ENCODE data around the gene NMNAT2. TPM values are rescaled to one million over a fixed set of nuclear protein-coding genes. Genes with fewer than 3 reads are reported as not detected.
"Not testable (repeated sequence)": the region's sequence is repeated elsewhere in the genome, so short reads cannot be mapped to it uniquely, and the experiment has no call there.

The NMNAT2 gene
- total RNA-seq, 4 donors from 2014 or later = 0.10 to 0.29 (median 0.26) TPM; not detected in 1

DNA sequence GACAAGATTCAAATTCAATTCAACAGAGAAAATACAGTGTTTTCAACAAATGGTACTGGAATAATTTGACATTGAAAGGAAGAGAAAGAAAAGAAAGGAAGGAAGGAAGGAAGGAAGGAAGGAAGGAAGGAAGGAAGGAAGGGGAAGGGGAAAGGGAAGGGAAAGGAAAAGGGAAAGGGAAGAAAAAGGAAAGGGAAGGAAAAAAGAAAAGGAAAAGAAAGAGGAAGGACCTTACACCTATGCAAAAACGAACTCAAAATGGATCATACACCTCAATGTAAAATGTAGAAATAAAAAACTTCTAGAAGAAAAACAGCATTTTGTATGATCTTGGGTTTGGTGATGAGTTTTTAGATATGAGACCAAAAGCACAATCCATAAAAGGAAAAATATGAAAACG, 19.9 kb upstream of the NMNAT2 start:
- Histone ChIP-seq H3K27me3 (no peaks in the 10 kb centered on the region), H3K9me3 (no peaks in the 10 kb centered on the region), H3K4me1 (no peaks in the 10 kb centered on the region), H3K36me3 (no peaks in the 10 kb centered on the region), H3K4me3 (no peak overlapping the region), H3K27ac (no peak overlapping the region)
- intact Hi-C loops (cut with DNase I; ENCODE audit: low total_unique reads) = no loop called here
- ATAC-seq = no peak
- DNase-seq = no peak
- in situ Hi-C loops (cut with MboI; ENCODE audit: low sequenced_read_pairs in 4 of 4) = no loop called here
- no peak for TF ChIP-seq POLR2A (IDR thresholded peaks at IDR 0.05)
- TF ChIP-seq, protein P1, sequence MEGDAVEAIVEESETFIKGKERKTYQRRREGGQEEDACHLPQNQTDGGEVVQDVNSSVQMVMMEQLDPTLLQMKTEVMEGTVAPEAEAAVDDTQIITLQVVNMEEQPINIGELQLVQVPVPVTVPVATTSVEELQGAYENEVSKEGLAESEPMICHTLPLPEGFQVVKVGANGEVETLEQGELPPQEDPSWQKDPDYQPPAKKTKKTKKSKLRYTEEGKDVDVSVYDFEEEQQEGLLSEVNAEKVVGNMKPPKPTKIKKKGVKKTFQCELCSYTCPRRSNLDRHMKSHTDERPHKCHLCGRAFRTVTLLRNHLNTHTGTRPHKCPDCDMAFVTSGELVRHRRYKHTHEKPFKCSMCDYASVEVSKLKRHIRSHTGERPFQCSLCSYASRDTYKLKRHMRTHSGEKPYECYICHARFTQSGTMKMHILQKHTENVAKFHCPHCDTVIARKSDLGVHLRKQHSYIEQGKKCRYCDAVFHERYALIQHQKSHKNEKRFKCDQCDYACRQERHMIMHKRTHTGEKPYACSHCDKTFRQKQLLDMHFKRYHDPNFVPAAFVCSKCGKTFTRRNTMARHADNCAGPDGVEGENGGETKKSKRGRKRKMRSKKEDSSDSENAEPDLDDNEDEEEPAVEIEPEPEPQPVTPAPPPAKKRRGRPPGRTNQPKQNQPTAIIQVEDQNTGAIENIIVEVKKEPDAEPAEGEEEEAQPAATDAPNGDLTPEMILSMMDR (IDR thresholded peaks at IDR 0.05 in 4 of 5, conservative IDR thresholded peaks at IDR 0.05 in 1 of 5) = no peak

DNA sequence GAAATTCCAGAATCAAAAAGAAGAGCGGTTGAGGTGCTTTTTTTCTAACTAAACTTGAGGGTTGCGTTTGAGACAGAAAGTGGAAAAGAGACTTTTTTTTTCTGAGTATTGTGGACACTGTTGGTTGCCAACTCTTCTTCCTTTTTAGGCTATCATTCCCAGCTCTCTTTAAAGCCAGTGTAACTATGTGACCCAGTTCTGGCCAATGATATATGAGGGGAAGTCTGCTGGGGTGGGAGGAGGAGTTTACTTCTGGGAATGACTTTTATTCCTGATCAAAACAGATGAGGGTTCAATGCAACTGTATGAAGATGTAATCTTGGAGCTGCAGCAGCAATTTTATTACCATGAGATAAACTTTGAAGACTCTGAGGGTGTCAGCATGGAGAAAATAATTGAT, 17.3 kb upstream of the NMNAT2 start:
- Histone ChIP-seq H3K4me3 (no peak overlapping the region), H3K4me1 (no peaks in the 10 kb centered on the region), H3K9me3 (no peaks in the 10 kb centered on the region), H3K27ac (no peak overlapping the region), H3K27me3 (no peaks in the 10 kb centered on the region), H3K36me3 (no peaks in the 10 kb centered on the region)
- no peak for ATAC-seq
- in situ Hi-C loops (cut with MboI; ENCODE audit: low sequenced_read_pairs in 4 of 4) (no loop called here), intact Hi-C loops (cut with DNase I; ENCODE audit: low total_unique reads) (no loop called here)
- TF ChIP-seq POLR2A (IDR thresholded peaks at IDR 0.05) = no peak
- TF ChIP-seq, protein P1 (IDR thresholded peaks at IDR 0.05 in 4 of 5, conservative IDR thresholded peaks at IDR 0.05 in 1 of 5) = no peak
- DNase-seq = no peak

DNA sequence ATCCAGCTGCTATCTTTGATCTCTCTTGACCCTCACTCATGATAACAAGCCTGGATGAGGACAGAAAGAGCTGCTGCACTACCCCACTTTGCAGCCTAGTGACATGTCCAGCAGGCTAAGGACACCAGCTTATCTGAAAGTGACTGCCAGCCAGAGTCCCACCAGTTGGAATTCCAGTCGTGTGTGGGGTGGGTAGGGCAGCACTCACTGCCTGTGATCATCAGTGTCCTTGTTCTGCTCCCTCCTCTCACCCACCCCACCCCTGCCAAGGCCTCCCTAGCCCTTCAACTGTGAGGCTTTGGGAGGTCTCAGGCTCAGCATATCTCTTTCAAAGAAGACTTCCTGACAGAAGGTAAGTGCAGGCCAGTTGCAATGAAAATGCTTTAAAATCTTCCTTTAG, 15.5 kb upstream of the NMNAT2 start:
- Histone ChIP-seq H3K9me3 (no peaks in the 10 kb centered on the region), H3K4me3 (no peak overlapping the region), H3K27me3 (no peaks in the 10 kb centered on the region), H3K36me3 (no peaks in the 10 kb centered on the region), H3K4me1 (no peaks in the 10 kb centered on the region), H3K27ac (no peak overlapping the region)
- ATAC-seq (no peak), DNase-seq (no peak)
- in situ Hi-C loops (cut with MboI; ENCODE audit: low sequenced_read_pairs in 4 of 4) = no loop called here
- no peak for TF ChIP-seq POLR2A (IDR thresholded peaks at IDR 0.05)
- intact Hi-C loops (cut with DNase I; ENCODE audit: low total_unique reads) = no loop called here

DNA sequence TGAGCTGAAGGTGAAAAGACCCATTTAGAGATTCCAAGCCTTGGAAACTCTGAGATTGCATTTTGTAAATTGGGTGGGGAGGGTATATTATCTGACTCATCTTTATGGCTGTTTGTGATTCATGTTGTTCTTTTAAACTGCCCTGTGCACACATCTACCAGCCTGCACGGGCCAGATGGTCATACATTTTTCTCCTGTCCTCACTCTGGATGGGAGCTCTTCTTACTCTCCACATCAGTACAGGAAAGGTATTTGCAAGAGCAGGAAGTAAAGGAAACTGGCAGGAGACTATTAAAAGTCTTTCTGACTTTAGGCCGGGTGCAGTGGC, 14.3 kb upstream of the NMNAT2 start:
- Histone ChIP-seq H3K36me3 (no peaks in the 10 kb centered on the region), H3K4me1 (no peaks in the 10 kb centered on the region), H3K27ac (no peak overlapping the region), H3K4me3 (no peak overlapping the region), H3K9me3 (no peaks in the 10 kb centered on the region), H3K27me3 (peaks cover 0 to 2% (median 0%) of the 10 kb centered on the region in 3 donors)
- DNase-seq (no peak), ATAC-seq (no peak)
- in situ Hi-C loops (cut with MboI; ENCODE audit: low sequenced_read_pairs in 4 of 4) = no loop called here
- intact Hi-C loops (cut with DNase I; ENCODE audit: low total_unique reads) = no loop called here
- TF ChIP-seq, protein P1 (IDR thresholded peaks at IDR 0.05 in 4 of 5, conservative IDR thresholded peaks at IDR 0.05 in 1 of 5) = no peak

DNA sequence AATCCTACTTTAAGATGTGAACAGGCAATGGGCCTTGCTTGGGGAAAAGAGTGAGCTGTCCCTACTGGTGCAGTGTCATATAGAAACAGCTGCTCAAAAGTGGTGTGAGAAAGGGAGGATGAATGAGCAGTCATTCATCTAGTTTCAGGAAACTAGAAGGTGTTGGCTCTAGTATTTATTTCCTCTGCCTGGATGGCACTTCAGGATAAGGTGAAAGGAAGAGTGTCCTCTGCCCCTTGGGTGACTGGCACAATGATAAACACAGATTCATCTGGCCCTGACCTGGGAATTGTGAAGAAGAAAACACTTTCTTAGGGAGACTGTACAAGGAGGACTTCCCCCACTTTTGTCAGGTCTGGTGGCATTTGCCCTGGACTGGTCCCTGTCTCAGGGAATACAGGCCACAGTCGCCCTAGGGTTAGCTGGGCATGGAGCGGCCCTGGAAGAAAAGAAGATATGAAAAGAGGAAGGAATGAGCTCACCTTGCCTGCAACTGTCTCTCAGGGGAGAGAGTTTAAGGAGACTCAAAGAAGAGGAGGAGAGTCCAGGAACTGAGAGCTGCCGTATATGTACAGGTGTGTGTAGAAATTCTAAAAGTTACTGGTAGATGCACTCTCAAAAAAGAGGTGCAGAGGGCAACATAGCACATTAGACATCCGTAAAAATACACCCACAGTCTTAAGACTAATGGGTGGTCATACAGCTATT, 13.8 kb upstream of the NMNAT2 start:
- H3K4me3 ChIP-seq = no peak overlapping the region
- H3K36me3 ChIP-seq = no peaks in the 10 kb centered on the region
- no peaks in the 10 kb centered on the region for H3K9me3 ChIP-seq
- intact Hi-C loops (cut with DNase I; ENCODE audit: low total_unique reads) = no loop called here
- H3K27ac ChIP-seq = no peak overlapping the region
- TF ChIP-seq POLR2A (IDR thresholded peaks at IDR 0.05) = no peak
- TF ChIP-seq, protein P1 (IDR thresholded peaks at IDR 0.05 in 4 of 5, conservative IDR thresholded peaks at IDR 0.05 in 1 of 5) = no peak
- peaks cover 0 to 2% (median 0%) of the 10 kb centered on the region in 3 donors for H3K27me3 ChIP-seq
- DNase-seq (no peak), ATAC-seq (no peak)
- H3K4me1 ChIP-seq = no peaks in the 10 kb centered on the region
- in situ Hi-C loops (cut with MboI; ENCODE audit: low sequenced_read_pairs in 4 of 4) = no loop called here

DNA sequence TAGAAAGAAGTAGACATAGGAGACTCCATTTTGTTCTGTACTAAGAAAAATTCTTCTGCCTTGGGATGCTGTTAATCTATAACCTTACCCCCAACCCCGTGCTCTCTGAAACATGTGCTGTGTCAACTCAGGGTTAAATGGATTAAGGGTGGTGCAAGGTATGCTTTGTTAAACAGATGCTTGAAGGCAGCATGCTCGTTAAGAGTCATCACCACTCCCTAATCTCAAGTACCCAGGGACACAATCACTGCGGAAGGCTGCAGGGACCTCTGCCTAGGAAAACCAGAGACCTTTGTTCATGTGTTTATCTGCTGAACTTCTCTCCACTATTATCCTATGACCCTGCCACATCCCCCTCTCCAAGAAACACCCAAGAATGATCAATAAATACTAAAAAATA, 9.4 kb upstream of the NMNAT2 start:
- ATAC-seq; DNase-seq; in situ Hi-C loops (cut with MboI; ENCODE audit: low sequenced_read_pairs in 4 of 4); H3K4me3 ChIP-seq; H3K4me1 ChIP-seq; intact Hi-C loops (cut with DNase I; ENCODE audit: low total_unique reads); H3K36me3 ChIP-seq; H3K27me3 ChIP-seq; H3K9me3 ChIP-seq; H3K27ac ChIP-seq: not testable (repeated sequence)
